Neuronal stem cell (in vitro differentiated cells): ENCODE data around the gene BAD.

ENCODE experiments used
- DNase-seq: peaks from one replicate; pipeline ENCODE4 v3.0.0-alpha.2; 2013; ENCODE audit warnings: low spot score
- H2AFZ ChIP-seq: one replicate; pipeline ENCODE4 v1.6.1; 2013; ENCODE audit warnings: mild to moderate bottlenecking, low read length, inconsistent platforms
- H2AK5ac ChIP-seq: 2 replicates; pipeline ENCODE4 v1.6.1; 2013; ENCODE audit warnings: low read depth, mild to moderate bottlenecking, inconsistent platforms, low read length, moderate library complexity, mixed read lengths
- H2BK120ac ChIP-seq: 2 replicates; pipeline ENCODE4 v1.6.1; 2013; ENCODE audit warnings: low read depth, mild to moderate bottlenecking, inconsistent platforms, low read length, moderate library complexity, mixed read lengths
- H2BK12ac ChIP-seq: one replicate; pipeline ENCODE4 v1.6.1; 2013; ENCODE audit warnings: low read length, inconsistent platforms
- H2BK15ac ChIP-seq: 2 replicates; pipeline ENCODE4 v1.6.1; 2013; ENCODE audit warnings: mild to moderate bottlenecking, low read length, inconsistent platforms, mixed read lengths
- H2BK5ac ChIP-seq: one replicate; pipeline ENCODE4 v1.6.1; 2013; ENCODE audit warnings: inconsistent platforms, mild to moderate bottlenecking, low read length, moderate library complexity
- H3K14ac ChIP-seq: one replicate; pipeline ENCODE4 v1.6.1; 2013; ENCODE audit warnings: low read length, inconsistent platforms
- H3K18ac ChIP-seq: 2 replicates; pipeline ENCODE4 v1.6.1; 2013; ENCODE audit warnings: low read length, inconsistent platforms
- H3K23ac ChIP-seq: 2 replicates; pipeline ENCODE4 v1.6.1; 2013; ENCODE audit warnings: low read depth, mild to moderate bottlenecking, mixed read lengths, low read length, inconsistent platforms; ENCODE audit not compliant: poor library complexity
- H3K27ac ChIP-seq: replicated peaks from 3 replicates; pipeline ENCODE4 v1.5.1; 2013; ENCODE audit warnings: low read length, inconsistent platforms
- H3K27me3 ChIP-seq, 3 experiments: 2 replicates each; pipeline ENCODE4 v1.6.1; 2013; ENCODE audit warnings: low read length in 3 of 3, mild to moderate bottlenecking in 2 of 3, inconsistent platforms in 1 of 3, low read depth in 1 of 3, mixed read lengths in 1 of 3, moderate library complexity in 1 of 3; ENCODE audit not compliant: control insufficient read depth in 3 of 3, insufficient read depth in 3 of 3
- H3K36me3 ChIP-seq, 2 donors: replicated peaks in 1 of 2; 2 replicates each; pipeline ENCODE4 v1.6.1; 2013; ENCODE audit warnings: low read length in 2 of 2; ENCODE audit not compliant: control insufficient read depth in 2 of 2, insufficient read depth in 2 of 2
- H3K4ac ChIP-seq: 2 replicates; pipeline ENCODE4 v1.6.1; 2013; ENCODE audit warnings: inconsistent platforms, mild to moderate bottlenecking, low read length, moderate library complexity
- H3K4me1 ChIP-seq, 2 donors: 1 replicate in 1 of 2; 2 replicates in 1 of 2; pipeline ENCODE4 v1.6.1; 2013; ENCODE audit warnings: low read length in 2 of 2, low read depth in 1 of 2; ENCODE audit not compliant: control insufficient read depth in 2 of 2, insufficient read depth in 1 of 2
- H3K4me2 ChIP-seq: one replicate; pipeline ENCODE4 v1.6.1; 2013; ENCODE audit warnings: mild to moderate bottlenecking, low read length, inconsistent platforms; ENCODE audit not compliant: insufficient read depth, poor library complexity, severe bottlenecking
- H3K4me3 ChIP-seq, 2 donors: 2 replicates each; pipeline ENCODE4 v1.5.1; 2013; ENCODE audit warnings: low read length in 2 of 2, mild to moderate bottlenecking in 2 of 2, inconsistent platforms in 1 of 2, moderate library complexity in 1 of 2
- H3K79me1 ChIP-seq: one replicate; pipeline ENCODE4 v1.6.1; 2013; ENCODE audit warnings: low read depth, mild to moderate bottlenecking, inconsistent platforms, low read length, moderate library complexity
- H3K9ac ChIP-seq: one replicate; pipeline ENCODE4 v1.6.1; 2013; ENCODE audit warnings: mild to moderate bottlenecking, low read depth, low read length, inconsistent platforms; ENCODE audit not compliant: poor library complexity
- H3K9me3 ChIP-seq, 2 donors: replicated peaks in 1 of 2; 2 replicates each; pipeline versions ENCODE3 to v1.6.1; 2013; ENCODE audit warnings: low read length in 2 of 2, mild to moderate bottlenecking in 2 of 2, inconsistent platforms in 1 of 2, low read depth in 1 of 2, mixed read lengths in 1 of 2, moderate library complexity in 1 of 2; ENCODE audit not compliant: control insufficient read depth in 2 of 2, insufficient read depth in 1 of 2
- H4K8ac ChIP-seq: one replicate; pipeline ENCODE4 v1.6.1; 2013; ENCODE audit warnings: low read depth, mild to moderate bottlenecking, inconsistent platforms, low read length, moderate library complexity
- H4K91ac ChIP-seq: one replicate; pipeline ENCODE4 v1.6.1; 2013; ENCODE audit warnings: low read length, low read depth, mild to moderate bottlenecking, inconsistent platforms; ENCODE audit not compliant: poor library complexity
- WGBS, 2 donors: extraction: QIAGEN DNeasy Blood & Tissue Kit; methylation state at CpG; one replicate each; pipeline ENCODE4 v1.1.7; 2013; ENCODE audit warnings: missing lambda C conversion rate in 2 of 2, mixed read lengths in 1 of 2; ENCODE audit not compliant: insufficient read length in 2 of 2, insufficient replicate concordance in 1 of 2; ENCODE audit errors: extremely low coverage in 2 of 2; 5-methylcytosine and 5-hydroxymethylcytosine counted together

Gene BAD

DNA sequence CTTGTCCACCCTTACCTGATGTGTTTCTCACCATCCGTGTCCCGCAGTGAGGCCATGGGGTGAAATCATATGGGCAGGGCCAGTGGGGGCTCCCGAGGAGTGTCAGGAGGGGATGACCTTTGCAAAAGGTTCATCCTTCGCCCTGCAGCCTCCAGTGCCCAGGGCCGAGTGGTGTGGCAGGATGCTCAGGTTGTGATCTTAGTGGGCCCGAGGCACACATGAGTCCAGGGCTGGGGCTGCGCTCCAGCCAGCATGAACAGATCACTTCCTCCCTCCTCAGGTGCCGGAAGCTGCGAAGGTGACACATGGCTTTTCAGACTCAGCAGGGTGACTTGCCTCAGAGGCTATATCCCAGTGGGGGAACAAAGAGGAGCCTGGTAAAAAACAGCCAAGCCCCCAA, 46.4 kb downstream of the BAD start:
- no peak overlapping the region for H4K91ac ChIP-seq
- H2BK5ac ChIP-seq, result no peak overlapping the region
- H3K4me2 ChIP-seq, result no peak overlapping the region
- DNase-seq, result no peak
- no peak overlapping the region for H2AFZ ChIP-seq
- peak overlapping the region; percentile 44 for H3K9ac ChIP-seq
- H2AK5ac ChIP-seq, result peak overlapping the region; percentile 46
- H2BK12ac ChIP-seq, result peak overlapping the region; percentile 66
- no peak overlapping the region for H3K27ac ChIP-seq
- H3K4me1 ChIP-seq, result peaks cover 8 to 20% of the 10 kb centered on the region in 2 donors
- H3K18ac ChIP-seq, result no peak overlapping the region
- H3K36me3 ChIP-seq, result peaks cover 3 to 5% of the 10 kb centered on the region in 2 donors
- no peak overlapping the region for H3K4ac ChIP-seq
- H2BK120ac ChIP-seq, result no peak overlapping the region
- H3K14ac ChIP-seq, result no peak overlapping the region
- H3K4me3 ChIP-seq, result no peak overlapping the region
- H3K79me1 ChIP-seq, result peaks cover 15% of the 10 kb centered on the region
- no peaks in the 10 kb centered on the region for H3K9me3 ChIP-seq
- H4K8ac ChIP-seq, result peak overlapping the region; percentile 56
- H3K23ac ChIP-seq, result peak overlapping the region; percentile 81
- H3K27me3 ChIP-seq, result peaks cover 0 to 18% (median 0%) of the 10 kb centered on the region in 3 experiments
- H2BK15ac ChIP-seq, result no peak overlapping the region
- no CpG with 5 or more reads among the region's 9 CpGs for WGBS, 2 donors

- Histone ChIP-seq H2BK120ac (no peak overlapping the region), H3K79me1 (peaks cover 14% of the 10 kb centered on the region), H3K9ac (peak overlapping the region; percentile 44), H2BK5ac (no peak overlapping the region), H3K4me1 (peaks cover 8 to 19% of the 10 kb centered on the region in 2 donors), H3K27me3 (peaks cover 0 to 23% (median 0%) of the 10 kb centered on the region in 3 experiments), H2BK15ac (no peak overlapping the region), H3K4me2 (no peak overlapping the region), H3K27ac (no peak overlapping the region), H3K36me3 (peaks cover 2 to 5% of the 10 kb centered on the region in 2 donors), H2BK12ac (no peak overlapping the region), H2AFZ (no peak overlapping the region), H4K91ac (no peak overlapping the region), H3K23ac (no peak overlapping the region), H2AK5ac (no peak overlapping the region), H3K4me3 (no peak overlapping the region), H3K4ac (no peak overlapping the region), H3K14ac (no peak overlapping the region), H3K18ac (no peak overlapping the region), H4K8ac (no peak overlapping the region), H3K9me3 (no peaks in the 10 kb centered on the region)
- DNase-seq, result no peak
- no CpG with 5 or more reads among the region's 12 CpGs for WGBS, 2 donors
Observed at GRCh38 chr11:64237484-64237951, 46.9 kb downstream of the BAD start.

DNA sequence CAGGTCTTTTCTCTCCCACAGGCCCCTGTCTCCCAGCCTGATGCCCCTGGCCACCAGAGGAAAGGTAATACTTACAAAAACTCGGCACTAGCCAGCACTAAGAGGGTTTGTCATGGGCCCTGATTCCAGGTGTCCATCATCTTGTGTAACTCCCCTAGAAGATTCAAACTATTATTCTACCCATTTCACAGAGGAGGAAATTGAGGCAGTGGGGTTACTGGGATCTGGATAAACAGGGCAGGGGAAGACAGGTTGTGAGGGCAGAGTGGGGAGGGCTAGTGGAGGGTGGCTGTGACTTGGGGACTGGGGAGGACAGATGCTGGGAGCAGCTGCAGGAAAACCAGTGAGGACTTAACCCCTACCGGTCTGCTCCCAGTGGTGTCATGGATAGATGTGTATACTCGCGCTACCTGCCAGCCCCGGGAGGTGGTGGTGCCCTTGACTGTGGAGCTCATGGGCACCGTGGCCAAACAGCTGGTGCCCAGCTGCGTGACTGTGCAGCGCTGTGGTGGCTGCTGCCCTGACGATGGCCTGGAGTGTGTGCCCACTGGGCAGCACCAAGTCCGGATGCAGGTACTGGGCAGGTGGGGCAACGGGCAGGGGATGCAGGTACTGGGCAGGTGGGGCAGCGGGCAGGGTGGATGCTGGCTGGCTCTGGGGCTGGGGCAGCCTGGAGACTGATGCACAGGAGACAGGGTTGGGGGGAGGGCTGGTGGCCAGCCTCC, 48.9 kb downstream of the BAD start:
- Histone ChIP-seq H3K9ac (peak overlapping the region; percentile 88), H3K27me3 (peaks cover 0 to 36% (median 0%) of the 10 kb centered on the region in 3 experiments), H2BK5ac (peak overlapping the region; percentile 59), H3K4ac (no peak overlapping the region), H3K4me3 (peak overlapping the region in 1 of 2 donors; percentile 36), H3K4me2 (no peak overlapping the region), H4K8ac (no peak overlapping the region), H3K9me3 (no peaks in the 10 kb centered on the region), H3K79me1 (peaks cover 5% of the 10 kb centered on the region), H2BK12ac (no peak overlapping the region), H3K14ac (peak overlapping the region; percentile 75), H2BK15ac (peak overlapping the region; percentile 45), H2AK5ac (peak overlapping the region; percentile 90), H3K4me1 (peaks cover 7 to 17% of the 10 kb centered on the region in 2 donors), H4K91ac (no peak overlapping the region), H3K23ac (peak overlapping the region; percentile 90), H3K27ac (no peak overlapping the region), H3K18ac (no peak overlapping the region), H2AFZ (no peak overlapping the region), H3K36me3 (peaks cover 5% of the 10 kb centered on the region in 2 donors), H2BK120ac (no peak overlapping the region)
- WGBS, 2 donors, result no CpG with 5 or more reads among the region's 12 CpGs
- no peak for DNase-seq

DNA sequence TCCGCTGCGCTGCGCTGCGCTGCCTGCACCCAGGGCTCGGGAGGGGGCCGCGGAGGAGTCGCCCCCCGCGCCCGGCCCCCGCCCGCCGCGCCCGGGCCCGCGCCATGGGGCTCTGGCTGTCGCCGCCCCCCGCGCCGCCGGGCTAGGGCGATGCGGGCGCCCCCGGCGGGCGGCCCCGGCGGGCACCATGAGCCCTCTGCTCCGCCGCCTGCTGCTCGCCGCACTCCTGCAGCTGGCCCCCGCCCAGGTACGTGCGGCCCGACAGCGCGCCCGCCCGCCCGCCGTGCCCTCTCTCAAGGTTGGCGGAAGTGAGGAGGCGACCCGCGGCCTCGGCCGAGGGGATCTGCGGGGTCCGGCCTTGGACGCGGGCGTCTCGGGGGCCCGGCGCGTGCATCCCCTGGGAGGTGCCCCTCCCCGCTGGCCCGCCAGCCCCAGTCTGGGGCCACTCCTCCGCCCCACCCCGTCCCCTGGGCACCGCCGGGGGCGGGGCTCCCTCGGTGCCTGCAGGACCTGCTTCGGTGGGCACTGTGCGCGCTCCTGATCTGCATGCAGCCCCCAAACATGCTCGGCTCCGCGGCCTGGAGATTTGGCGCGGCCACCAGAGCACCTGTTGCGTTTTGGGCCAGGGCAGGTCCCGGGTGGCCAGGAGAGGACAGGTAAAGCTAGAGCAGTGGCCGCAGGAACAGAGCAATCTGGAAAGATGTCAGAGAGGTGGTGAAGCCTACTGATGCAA, 49.7 kb downstream of the BAD start:
- no peak overlapping the region for H2AFZ ChIP-seq
- H2BK12ac ChIP-seq, result no peak overlapping the region
- peak overlapping the region; percentile 86 for H3K18ac ChIP-seq
- no peak overlapping the region for H3K27ac ChIP-seq
- peaks cover 5% of the 10 kb centered on the region in 2 donors for H3K36me3 ChIP-seq
- H2BK120ac ChIP-seq, result peak overlapping the region; percentile 38
- H3K79me1 ChIP-seq, result peaks cover 5% of the 10 kb centered on the region
- H3K14ac ChIP-seq, result no peak overlapping the region
- H3K27me3 ChIP-seq, result peaks cover 0 to 36% (median 0%) of the 10 kb centered on the region in 3 experiments
- peaks cover 3 to 11% of the 10 kb centered on the region in 2 donors for H3K4me1 ChIP-seq
- peak overlapping the region; percentile 90 for H2AK5ac ChIP-seq
- peak overlapping the region; percentile 88 for H3K9ac ChIP-seq
- H3K4me2 ChIP-seq, result peak overlapping the region; percentile 88
- no peak overlapping the region for H2BK15ac ChIP-seq
- H3K4me3 ChIP-seq, result peak overlapping the region in 1 of 2 donors; percentile 85
- H3K23ac ChIP-seq, result peak overlapping the region; percentile 71
- H2BK5ac ChIP-seq, result peak overlapping the region; percentile 59
- no peak for DNase-seq
- H4K8ac ChIP-seq, result no peak overlapping the region
- H3K4ac ChIP-seq, result peak overlapping the region; percentile 91
- WGBS, 2 donors, result no CpG with 5 or more reads among the region's 80 CpGs
- H4K91ac ChIP-seq, result no peak overlapping the region
- H3K9me3 ChIP-seq, result no peaks in the 10 kb centered on the region
